ENCODE results near the gene KCNS1. TPM values are rescaled to one million over a fixed set of nuclear protein-coding genes. Genes with fewer than 3 reads are reported as not detected.
A peak's percentile ranks its signal among the peaks of the same experiment; 100 is the strongest.

KCNS1 gene
- total RNA-seq, 2 donors from 2014 or later: 0.18 to 1.5 TPM

- Histone ChIP-seq H3K9ac (ENCODE audit: extremely low read depth, low read length, poor library complexity, severe bottlenecking) (no peak overlapping the region), H3K36me3 (ENCODE audit: control insufficient read depth, insufficient read depth, low read length) (peaks cover 7% of the 10 kb centered on the region), H3K4me3 (ENCODE audit: low read length) (no peak overlapping the region), H3K9me3 (ENCODE audit: control insufficient read depth, low read length) (no peaks in the 10 kb centered on the region), H3K4me1 (ENCODE audit: control insufficient read depth, insufficient read depth, low read length) (peaks cover 7% of the 10 kb centered on the region), H3K27me3 (ENCODE audit: control insufficient read depth, insufficient read depth, low read length, poor library complexity, severe bottlenecking) (no peaks in the 10 kb centered on the region), H3K27ac (ENCODE audit: low read depth, low read length) (no peak overlapping the region)
- H3K4me3 Mint-ChIP-seq: no peak overlapping the region
- peaks cover 27% of the 10 kb centered on the region for H3K4me1 Mint-ChIP-seq
- 94 to 95% methylated on average over 6 to 8 of the region's 8 CpGs for WGBS, 2 experiments (ENCODE audit: insufficient coverage in 1 of 2, insufficient read length in 1 of 2)
- H3K9me3 Mint-ChIP-seq: no peaks in the 10 kb centered on the region
- H3K27me3 Mint-ChIP-seq (ENCODE audit: insufficient read depth): no peaks in the 10 kb centered on the region
- H3K36me3 Mint-ChIP-seq (ENCODE audit: low read depth): peaks cover 10% of the 10 kb centered on the region
- no peak overlapping the region for H3K27ac Mint-ChIP-seq
- TF ChIP-seq, protein P1, sequence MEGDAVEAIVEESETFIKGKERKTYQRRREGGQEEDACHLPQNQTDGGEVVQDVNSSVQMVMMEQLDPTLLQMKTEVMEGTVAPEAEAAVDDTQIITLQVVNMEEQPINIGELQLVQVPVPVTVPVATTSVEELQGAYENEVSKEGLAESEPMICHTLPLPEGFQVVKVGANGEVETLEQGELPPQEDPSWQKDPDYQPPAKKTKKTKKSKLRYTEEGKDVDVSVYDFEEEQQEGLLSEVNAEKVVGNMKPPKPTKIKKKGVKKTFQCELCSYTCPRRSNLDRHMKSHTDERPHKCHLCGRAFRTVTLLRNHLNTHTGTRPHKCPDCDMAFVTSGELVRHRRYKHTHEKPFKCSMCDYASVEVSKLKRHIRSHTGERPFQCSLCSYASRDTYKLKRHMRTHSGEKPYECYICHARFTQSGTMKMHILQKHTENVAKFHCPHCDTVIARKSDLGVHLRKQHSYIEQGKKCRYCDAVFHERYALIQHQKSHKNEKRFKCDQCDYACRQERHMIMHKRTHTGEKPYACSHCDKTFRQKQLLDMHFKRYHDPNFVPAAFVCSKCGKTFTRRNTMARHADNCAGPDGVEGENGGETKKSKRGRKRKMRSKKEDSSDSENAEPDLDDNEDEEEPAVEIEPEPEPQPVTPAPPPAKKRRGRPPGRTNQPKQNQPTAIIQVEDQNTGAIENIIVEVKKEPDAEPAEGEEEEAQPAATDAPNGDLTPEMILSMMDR (conservative IDR thresholded peaks at IDR 0.05): no peak
- no peak for DNase-seq
Observed at GRCh38 chr20:45056473-45057173, 44.3 kb downstream of the KCNS1 start.

- DNase-seq: no peak
- TF ChIP-seq, protein P1 (conservative IDR thresholded peaks at IDR 0.05): no peak
- H3K27me3 Mint-ChIP-seq (ENCODE audit: insufficient read depth): no peaks in the 10 kb centered on the region
- WGBS, 2 experiments (ENCODE audit: insufficient coverage in 1 of 2, insufficient read length in 1 of 2): 95 to 96% methylated on average over 3 to 4 of the region's 4 CpGs
- H3K4me1 Mint-ChIP-seq: peaks cover 25% of the 10 kb centered on the region
- Histone ChIP-seq H3K36me3 (ENCODE audit: control insufficient read depth, insufficient read depth, low read length) (peaks cover 7% of the 10 kb centered on the region), H3K4me1 (ENCODE audit: control insufficient read depth, insufficient read depth, low read length) (peaks cover 7% of the 10 kb centered on the region), H3K27ac (ENCODE audit: low read depth, low read length) (no peak overlapping the region), H3K4me3 (ENCODE audit: low read length) (no peak overlapping the region), H3K9me3 (ENCODE audit: control insufficient read depth, low read length) (no peaks in the 10 kb centered on the region), H3K9ac (ENCODE audit: extremely low read depth, low read length, poor library complexity, severe bottlenecking) (no peak overlapping the region), H3K27me3 (ENCODE audit: control insufficient read depth, insufficient read depth, low read length, poor library complexity, severe bottlenecking) (no peaks in the 10 kb centered on the region)
- H3K4me3 Mint-ChIP-seq: no peak overlapping the region
- no peak overlapping the region for H3K27ac Mint-ChIP-seq
- H3K36me3 Mint-ChIP-seq (ENCODE audit: low read depth): peaks cover 10% of the 10 kb centered on the region
- no peaks in the 10 kb centered on the region for H3K9me3 Mint-ChIP-seq
Observed at GRCh38 chr20:45055056-45055455, 45.9 kb downstream of the KCNS1 start.

- Mint-ChIP-seq H3K4me1 (peaks cover 31% of the 10 kb centered on the region), H3K27ac (peak overlapping the region; percentile 81), H3K9me3 (no peaks in the 10 kb centered on the region), H3K36me3 (ENCODE audit: low read depth) (peaks cover 10% of the 10 kb centered on the region), H3K27me3 (ENCODE audit: insufficient read depth) (no peaks in the 10 kb centered on the region), H3K4me3 (no peak overlapping the region)
- no peak overlapping the region for H3K4me3 ChIP-seq (ENCODE audit: low read length)
- 85 to 88% methylated on average over 7 to 8 of the region's 8 CpGs for WGBS, 2 experiments (ENCODE audit: insufficient coverage in 1 of 2, insufficient read length in 1 of 2)
- H3K27ac ChIP-seq (ENCODE audit: low read depth, low read length): peak overlapping the region; percentile 77
- peaks cover 7% of the 10 kb centered on the region for H3K4me1 ChIP-seq (ENCODE audit: control insufficient read depth, insufficient read depth, low read length)
- TF ChIP-seq, protein P1 (conservative IDR thresholded peaks at IDR 0.05): no peak
- H3K9me3 ChIP-seq (ENCODE audit: control insufficient read depth, low read length): no peaks in the 10 kb centered on the region
- DNase-seq: no peak
- H3K36me3 ChIP-seq (ENCODE audit: control insufficient read depth, insufficient read depth, low read length): peaks cover 7% of the 10 kb centered on the region
- no peaks in the 10 kb centered on the region for H3K27me3 ChIP-seq (ENCODE audit: control insufficient read depth, insufficient read depth, low read length, poor library complexity, severe bottlenecking)
- H3K9ac ChIP-seq (ENCODE audit: extremely low read depth, low read length, poor library complexity, severe bottlenecking): no peak overlapping the region
Observed at GRCh38 chr20:45053430-45054351, 47.2 kb downstream of the KCNS1 start.

Measured in endodermal cell (in vitro differentiated cells).